ENCODE data around the gene CD226. TPM values are rescaled to one million over a fixed set of nuclear protein-coding genes. Genes with fewer than 3 reads are reported as not detected.

The CD226 gene
- total RNA-seq, 2 donors from 2014 or later, result 1.0 to 1.1 TPM

- no peak for DNase-seq
- H3K9me3 ChIP-seq, result no peaks in the 10 kb centered on the region
- H3K4me1 ChIP-seq, result no peaks in the 10 kb centered on the region
- intact Hi-C loops (cut with DNase I), result no loop called here
- H3K27me3 ChIP-seq, result no peaks in the 10 kb centered on the region
- no peak overlapping the region for H3K27ac ChIP-seq
- TF ChIP-seq CTCF (IDR thresholded peaks at IDR 0.05), result no peak
- H3K36me3 ChIP-seq, result no peaks in the 10 kb centered on the region
- no peak overlapping the region for H3K9ac ChIP-seq (ENCODE audit: low read depth in 2 of 2, low read length in 2 of 2)
- no peak overlapping the region for H3K4me3 ChIP-seq
These were observed 88.8 kb downstream of the CD226 start for GRCh38 chr18:69858897-69859296.

- H3K9ac ChIP-seq (ENCODE audit: low read depth in 2 of 2, low read length in 2 of 2), result no peak overlapping the region
- TF ChIP-seq CTCF (IDR thresholded peaks at IDR 0.05), result no peak
- H3K4me1 ChIP-seq, result no peaks in the 10 kb centered on the region
- H3K27ac ChIP-seq, result no peak overlapping the region
- no peaks in the 10 kb centered on the region for H3K36me3 ChIP-seq
- DNase-seq, result no peak
- intact Hi-C loops (cut with DNase I), result no loop called here
- H3K27me3 ChIP-seq, result no peaks in the 10 kb centered on the region
- no peaks in the 10 kb centered on the region for H3K9me3 ChIP-seq
- H3K4me3 ChIP-seq, result no peak overlapping the region
These were observed 93.2 kb downstream of the CD226 start for GRCh38 chr18:69854455-69854854.

DNA sequence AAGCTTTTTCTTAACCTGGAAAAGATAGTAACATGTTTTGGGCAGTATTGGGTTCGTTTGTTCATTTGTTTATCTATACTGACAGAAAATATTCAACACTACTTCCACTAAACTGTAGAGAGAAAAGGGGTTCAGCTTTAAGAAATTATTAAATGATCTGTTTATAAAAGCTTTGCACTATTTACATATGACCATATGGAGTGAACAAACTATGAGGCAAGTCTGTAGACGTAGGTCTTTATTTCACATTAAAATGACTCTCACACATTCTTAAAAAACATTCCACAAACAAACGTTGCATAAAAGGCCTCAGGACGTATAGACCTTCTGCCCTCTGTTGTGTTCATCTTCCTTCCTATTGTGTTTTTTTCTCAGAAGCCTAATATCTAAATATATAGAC, 94.6 kb downstream of the CD226 start:
- no peak overlapping the region for H3K4me3 ChIP-seq
- H3K4me1 ChIP-seq, result no peaks in the 10 kb centered on the region
- intact Hi-C loops (cut with DNase I), result no loop called here
- no peak overlapping the region for H3K9ac ChIP-seq (ENCODE audit: low read depth in 2 of 2, low read length in 2 of 2)
- no peaks in the 10 kb centered on the region for H3K36me3 ChIP-seq
- no peak overlapping the region for H3K27ac ChIP-seq
- TF ChIP-seq CTCF (IDR thresholded peaks at IDR 0.05), result no peak
- no peaks in the 10 kb centered on the region for H3K27me3 ChIP-seq
- H3K9me3 ChIP-seq, result no peaks in the 10 kb centered on the region
- no peak for DNase-seq

GRCh38 chr18:69845593-69846506, 101.8 kb downstream of the CD226 start:
- no peaks in the 10 kb centered on the region for H3K27me3 ChIP-seq
- intact Hi-C loops (cut with DNase I), result no loop called here
- no peaks in the 10 kb centered on the region for H3K4me1 ChIP-seq
- DNase-seq, result peak; percentile 32
- H3K9me3 ChIP-seq, result no peaks in the 10 kb centered on the region
- no peak for TF ChIP-seq CTCF (IDR thresholded peaks at IDR 0.05)
- H3K4me3 ChIP-seq, result no peak overlapping the region
- no peaks in the 10 kb centered on the region for H3K36me3 ChIP-seq
- no peak overlapping the region for H3K9ac ChIP-seq (ENCODE audit: low read depth in 2 of 2, low read length in 2 of 2)
- no peak overlapping the region for H3K27ac ChIP-seq

GRCh38 chr18:69844656-69845055, 103.0 kb downstream of the CD226 start:
- no peak overlapping the region for H3K4me3 ChIP-seq

More at GRCh38 chr18:69844656-69845055, 103.0 kb downstream of the CD226 start:
- H3K27me3 ChIP-seq, result no peaks in the 10 kb centered on the region
- no peak overlapping the region for H3K9ac ChIP-seq (ENCODE audit: low read depth in 2 of 2, low read length in 2 of 2)
- no peak for TF ChIP-seq CTCF (IDR thresholded peaks at IDR 0.05)
- H3K27ac ChIP-seq, result no peak overlapping the region
- no peaks in the 10 kb centered on the region for H3K9me3 ChIP-seq
- DNase-seq, result no peak
- no peaks in the 10 kb centered on the region for H3K36me3 ChIP-seq
- intact Hi-C loops (cut with DNase I), result no loop called here
- H3K4me1 ChIP-seq, result no peaks in the 10 kb centered on the region
